Skin of body (tissue), 2 donors: ENCODE measurements around the gene LRRC18. TPM values are rescaled to one million over a fixed set of nuclear protein-coding genes. Genes with fewer than 3 reads are reported as not detected.

Source experiments
- DNase-seq: peaks from one replicate; lab custom pipeline; 2025; lab: John Stamatoyannopoulos, UW
- total RNA-seq: library from RNA; depleted of rRNA; stranded (reverse); fragments of >200 nt; gene quantifications from one replicate; pipeline ENCODE4 v1.2.3, GENCODE V29; 2014

LRRC18 gene
- total RNA-seq, 1 donor from 2014 or later, result 0.39 TPM

DNA sequence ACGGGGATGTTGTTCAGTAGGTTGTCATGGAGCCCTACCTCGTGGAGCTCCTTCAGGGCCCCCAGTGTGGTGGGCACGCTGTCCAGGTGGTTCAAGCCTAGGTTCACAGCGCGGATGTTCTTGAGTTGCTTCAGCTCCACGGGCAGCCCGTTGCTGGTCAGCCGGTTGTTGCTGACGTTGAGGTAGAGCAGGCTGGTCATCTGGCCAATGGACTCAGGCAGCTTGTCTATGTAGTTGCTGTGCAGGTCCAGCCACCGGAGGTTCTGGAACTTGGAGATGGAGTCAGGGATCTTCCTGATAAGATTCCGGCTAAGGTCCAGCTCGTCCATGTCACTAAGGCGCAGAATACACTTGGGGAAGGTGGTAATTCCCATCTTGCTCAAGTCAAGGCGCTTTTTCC lies 26.0 kb downstream of the LRRC18 start:
- no peak for DNase-seq

DNA sequence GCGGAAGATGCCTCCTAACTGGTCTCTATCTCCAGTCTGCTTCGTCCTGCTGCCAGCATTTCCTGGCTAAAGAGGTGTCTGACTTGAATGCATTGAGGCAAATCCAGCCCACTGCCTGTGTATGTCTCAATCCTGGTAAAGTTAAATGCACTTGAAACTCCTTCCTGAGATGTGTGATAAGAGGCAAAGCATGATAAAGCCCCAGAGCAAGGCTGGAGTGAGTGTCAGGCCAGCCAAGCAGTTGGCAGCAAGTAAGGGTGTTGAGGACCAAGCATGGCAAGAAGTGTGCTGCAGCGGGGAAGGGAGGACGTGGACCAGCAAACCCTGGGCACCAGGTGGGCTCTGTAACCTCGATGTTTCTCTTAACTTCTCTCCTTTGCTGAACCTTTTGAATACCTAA lies 29.1 kb downstream of the LRRC18 start:
- no peak for DNase-seq

DNA sequence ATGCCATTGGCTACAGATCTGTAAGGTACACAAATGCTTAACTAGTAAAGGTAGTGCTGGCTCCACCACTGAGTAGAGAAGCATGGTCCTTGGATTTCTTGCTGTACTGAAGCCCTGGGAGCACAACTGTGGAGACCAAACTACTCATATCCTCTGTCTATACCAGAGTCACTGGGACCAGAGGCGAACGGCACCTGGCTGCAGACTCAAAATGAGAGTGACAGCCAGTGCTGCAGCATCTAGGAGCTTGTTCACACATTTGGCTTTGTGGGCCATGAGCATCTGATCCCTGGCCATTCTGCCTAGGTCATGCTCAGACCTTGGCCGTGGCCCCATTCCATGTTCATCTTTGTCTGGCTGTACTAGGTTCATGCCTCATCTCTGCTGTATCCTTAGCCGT lies 31.9 kb downstream of the LRRC18 start:
- no peak for DNase-seq

DNA sequence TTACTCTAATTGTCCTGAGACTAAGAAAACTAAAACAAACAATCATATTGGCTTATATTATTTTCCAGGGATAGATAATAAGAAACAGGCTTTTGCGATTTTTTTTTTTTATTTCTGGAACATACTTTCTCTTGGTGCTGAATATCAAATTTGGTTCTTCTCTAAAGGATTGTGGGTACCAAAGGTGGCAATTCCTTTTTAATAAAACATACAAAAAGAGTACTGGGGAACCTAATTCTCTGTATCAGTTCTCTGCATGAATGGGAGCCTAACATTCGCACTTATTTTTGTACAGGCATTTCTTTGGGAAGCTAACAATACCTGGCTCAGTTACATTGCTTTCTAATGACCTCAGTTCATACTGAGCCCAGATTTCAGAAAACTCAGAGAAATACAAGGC lies 32.8 kb downstream of the LRRC18 start:
- peak; percentile 33 for DNase-seq

DNA sequence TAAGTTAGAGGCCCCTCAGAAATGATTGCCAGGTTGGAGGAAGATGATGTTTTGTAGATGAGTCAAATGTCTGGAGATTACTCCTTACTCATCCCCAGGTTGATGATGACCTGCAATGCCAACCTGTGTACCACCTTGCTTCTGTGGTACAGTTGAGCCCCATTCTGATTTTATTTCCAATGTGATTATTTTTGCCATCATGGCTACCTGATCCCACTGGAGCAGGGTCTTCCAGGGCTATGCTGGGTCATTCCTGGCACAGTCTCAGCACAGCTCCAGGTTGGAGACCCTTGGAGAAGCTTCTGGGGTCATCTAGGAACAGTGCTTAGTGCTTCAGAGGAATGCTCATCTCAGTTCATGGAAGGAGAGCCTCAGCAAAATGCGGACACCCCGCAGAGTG lies 34.3 kb downstream of the LRRC18 start:
- DNase-seq, result no peak

DNA sequence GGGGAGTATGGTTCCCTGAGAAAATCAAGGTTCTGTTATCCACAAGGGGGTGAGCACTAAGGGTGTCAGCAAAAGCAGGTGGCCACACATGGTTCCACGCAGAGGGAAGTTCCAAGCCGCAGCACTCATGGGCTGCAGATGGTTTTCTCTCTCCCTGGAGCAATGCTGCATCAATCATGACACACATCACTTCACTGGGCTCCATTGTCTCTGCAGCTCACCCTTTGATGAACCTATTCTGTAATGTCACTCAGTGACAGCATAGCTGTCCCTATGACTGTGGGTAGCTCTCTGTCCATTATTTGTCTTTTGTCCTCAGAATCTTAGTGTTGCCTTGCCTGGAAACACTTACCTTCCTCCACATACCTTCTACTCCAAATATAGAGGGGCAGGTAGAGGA lies 34.8 kb downstream of the LRRC18 start:
- peak; percentile 17 for DNase-seq

DNA sequence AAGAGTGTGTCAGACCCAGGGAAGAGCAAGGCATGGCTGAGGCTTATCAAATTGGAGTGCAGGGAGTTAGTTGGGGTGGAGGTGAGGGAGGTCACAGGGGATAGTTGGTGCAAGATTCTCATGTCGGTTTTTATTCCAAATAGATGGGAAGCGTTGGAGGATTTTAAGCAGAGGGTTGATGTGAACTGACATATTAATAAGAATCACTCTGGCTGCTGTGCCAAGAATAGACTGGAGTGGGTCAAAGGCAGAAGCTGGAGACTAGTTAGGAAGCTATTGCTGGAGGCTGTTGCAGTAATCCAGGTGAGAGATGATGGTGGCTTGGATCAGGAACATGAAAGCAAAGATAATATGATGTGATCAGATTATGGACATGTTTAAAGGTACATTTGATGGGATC lies 36.5 kb downstream of the LRRC18 start:
- no peak for DNase-seq

DNA sequence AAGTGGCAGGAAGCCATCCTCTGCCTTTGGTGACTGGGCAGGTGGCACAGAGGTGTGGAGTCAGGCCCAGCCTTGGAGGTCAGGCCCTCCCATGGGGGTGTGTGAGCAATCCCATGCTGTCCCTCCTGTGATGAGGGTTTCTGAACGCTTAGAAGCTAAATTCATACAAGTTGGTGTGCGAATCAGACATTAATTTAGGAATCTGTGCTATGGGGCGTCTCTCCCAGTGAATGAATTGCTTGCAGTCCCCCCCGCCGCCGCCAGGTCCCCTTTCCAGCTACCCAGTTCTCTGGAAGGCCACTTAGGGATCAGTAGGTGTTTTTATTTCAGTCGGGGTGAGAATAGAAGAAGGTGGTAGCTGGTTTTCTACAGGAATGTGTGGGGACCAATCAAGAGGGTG lies 37.5 kb downstream of the LRRC18 start:
- no peak for DNase-seq

DNA sequence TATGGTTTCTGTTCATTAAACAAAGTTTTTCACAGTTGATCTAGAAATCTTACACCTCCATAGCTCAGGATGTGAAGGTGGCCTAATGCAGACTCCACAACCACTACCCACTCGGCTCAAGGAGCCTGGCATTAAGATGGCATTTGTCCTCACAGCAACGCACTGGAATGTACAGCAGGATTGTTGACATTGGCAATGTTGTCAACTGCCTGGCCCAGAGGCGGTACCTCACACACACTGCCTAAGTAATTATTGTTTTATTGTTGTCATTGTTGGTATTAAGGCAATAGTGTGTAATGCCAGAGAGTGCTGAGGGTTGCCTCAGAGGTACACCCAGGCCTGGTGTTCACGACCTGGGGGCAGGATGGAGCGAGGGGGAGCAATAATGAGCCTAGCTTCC lies 38.3 kb downstream of the LRRC18 start:
- no peak for DNase-seq

DNA sequence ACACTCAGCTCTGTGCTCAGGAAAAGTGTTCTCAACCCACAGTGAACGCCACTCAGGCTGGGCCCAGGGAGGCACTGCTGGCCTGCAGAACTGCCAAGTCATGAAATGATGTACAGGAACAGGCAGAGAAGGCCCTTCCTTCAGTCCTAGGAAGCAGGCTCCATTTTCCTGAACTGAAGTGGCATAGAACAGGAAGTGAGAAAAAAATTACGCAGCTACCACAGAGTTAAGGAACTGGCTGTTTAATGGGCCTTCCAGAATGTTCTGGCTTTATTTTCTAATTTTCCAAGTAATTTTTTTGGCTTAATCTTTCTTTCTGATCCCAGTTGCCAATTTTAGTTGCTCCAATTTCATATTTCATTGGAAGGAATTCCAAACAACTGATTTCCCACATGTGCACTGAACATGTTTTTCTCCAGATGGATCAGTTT lies 39.3 kb downstream of the LRRC18 start:
- peak; percentile 88 for DNase-seq

DNA sequence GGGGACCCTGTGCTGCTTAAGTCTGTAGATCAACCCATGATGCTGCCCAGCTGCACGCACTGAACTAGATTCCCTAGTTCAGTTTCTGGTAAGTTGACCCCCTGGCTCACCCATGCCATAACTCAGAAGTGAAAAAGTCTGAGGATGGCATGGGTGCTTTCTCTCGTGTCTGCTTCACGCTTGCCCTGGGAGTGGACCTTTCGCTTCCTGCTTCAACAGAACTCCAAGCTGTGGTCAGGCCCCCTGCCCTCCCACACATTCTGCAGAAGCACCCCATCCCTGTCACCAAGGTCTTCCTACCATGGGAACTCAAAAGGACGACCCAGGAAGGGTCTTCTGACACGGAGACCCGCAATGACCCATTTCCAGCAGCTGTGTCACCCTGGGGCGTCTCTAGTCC lies 39.9 kb downstream of the LRRC18 start:
- DNase-seq, result no peak

DNA sequence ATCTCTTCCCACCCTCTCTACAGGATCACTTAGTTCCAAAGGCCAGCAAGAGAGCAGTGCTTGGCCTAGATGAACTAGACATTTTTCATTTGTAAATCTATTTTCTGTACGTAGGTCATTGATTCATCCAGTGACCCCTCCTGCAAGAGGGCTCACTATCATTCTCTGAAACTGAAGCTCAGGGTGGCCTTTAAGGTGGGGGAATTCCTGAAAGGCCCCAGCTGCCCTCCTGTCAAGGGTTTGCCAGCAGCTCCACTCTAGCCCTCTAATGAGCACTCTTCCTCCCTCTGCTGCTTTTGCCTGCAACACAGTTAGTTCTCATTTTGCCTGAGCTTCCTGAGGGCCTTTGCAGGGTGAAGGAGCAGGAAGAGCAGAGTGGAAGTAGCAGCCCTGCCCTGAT lies 41.2 kb downstream of the LRRC18 start:
- no peak for DNase-seq

DNA sequence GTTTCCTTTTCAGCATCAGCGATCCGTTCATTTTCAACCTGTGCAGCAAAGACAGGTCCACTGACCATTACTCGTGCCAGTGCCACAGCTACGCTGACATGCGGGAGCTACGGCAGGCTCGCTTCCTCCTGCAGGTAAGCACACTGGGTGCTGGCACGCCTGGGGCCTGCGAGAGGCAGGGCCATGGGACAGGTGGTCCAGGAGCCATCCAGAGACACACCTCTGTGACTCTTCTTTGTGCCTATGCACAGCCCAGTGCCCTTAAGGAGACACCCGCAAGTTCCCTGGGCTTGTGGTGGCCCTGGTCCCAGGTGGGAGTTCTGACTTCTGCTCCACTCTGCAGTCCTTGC lies 42.2 kb downstream of the LRRC18 start:
- DNase-seq, result no peak

DNA sequence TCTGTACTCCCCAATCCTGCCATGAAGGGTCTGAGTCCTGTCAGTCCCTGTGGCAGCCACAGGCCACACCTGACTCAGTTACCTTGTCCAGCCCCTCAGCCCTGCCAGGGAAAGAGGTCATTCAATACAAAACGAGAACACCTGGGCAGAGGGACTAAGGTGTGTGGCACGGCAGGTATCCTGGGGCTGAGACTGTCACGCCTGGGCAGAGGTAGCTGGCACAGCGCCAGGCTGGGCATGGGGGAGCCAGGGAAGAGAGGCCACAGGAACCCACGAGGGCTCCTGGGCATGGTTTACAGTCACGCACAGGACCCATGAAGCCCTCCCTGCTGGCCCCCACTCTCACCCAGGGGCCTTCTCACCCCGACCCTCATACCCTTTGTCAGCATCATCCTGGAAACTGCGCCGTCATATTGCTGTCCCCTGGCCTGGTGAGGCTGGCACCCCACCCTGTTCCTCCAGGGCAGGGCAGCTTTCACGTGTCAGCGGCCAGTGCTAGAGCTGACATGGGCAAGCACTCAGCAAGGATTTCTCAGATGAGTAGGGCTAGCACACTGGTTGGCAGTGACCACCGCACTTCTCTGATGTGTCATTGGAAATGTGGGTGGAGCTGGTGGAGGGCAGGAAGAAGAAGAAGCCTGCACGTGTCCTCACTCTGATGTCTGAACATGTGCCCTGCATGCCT lies 42.7 kb downstream of the LRRC18 start:
- DNase-seq, result no peak

DNA sequence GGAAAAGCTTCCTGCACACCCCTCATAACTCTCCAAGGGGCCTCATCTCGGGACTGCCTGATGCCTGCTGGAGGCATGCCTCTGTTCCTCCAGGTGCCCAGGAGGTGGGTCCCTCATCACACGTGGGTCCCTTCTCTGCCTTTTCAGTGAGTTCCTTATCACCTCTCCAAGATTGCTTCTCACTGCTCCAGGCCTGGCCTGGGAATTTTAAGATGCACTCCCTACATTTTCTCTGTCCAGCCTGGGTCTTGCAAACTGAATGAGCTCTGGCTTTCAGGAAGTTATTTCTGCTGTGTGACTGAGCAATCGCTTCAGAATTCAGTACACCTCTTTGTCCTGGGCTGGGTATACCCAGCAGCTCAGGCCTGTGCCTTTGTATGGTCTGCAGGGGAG lies 43.8 kb downstream of the LRRC18 start:
- DNase-seq, result peak; percentile 19

DNA sequence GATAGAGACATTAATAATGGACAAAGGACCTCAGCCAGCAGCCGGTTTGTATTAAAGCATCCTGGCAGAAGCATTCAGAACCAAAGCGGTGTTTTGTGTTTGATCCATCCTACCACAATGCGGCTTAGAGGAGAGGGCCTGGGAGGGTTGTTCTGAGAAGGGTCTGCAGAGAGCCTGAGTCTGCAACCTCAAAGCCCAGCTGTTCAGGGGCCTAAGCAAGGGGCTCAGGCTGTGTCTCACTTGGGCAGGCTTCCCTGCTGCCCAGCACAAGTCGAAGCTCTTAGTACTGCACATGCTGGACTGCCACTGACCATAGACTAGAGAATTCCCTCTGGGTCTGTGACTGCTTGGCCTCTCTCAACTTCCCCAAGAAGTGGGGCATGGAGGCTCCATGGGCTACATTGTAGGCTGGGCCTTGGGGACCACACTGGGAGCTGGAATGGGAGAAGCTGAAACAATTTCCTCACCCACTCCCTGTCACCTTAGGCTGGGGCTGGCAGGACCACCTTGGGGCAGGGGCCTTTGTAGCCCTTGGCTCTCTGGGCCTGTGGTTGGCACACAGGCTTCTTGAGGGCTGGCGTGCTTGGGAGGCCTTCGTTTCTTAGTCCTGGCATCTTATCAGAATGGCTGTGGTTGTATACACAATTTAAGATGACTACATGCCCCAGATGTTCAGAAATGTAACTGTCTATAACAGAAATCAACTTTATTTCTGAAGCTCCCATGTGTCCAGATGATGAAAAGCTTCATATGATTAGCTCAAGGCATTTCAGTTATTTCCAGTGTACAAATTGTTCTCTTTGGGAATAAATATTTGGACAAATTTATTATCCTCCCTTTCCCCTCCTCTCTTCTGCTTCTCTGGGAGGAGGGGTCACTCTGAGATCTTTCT lies 44.5 kb downstream of the LRRC18 start:
- DNase-seq, result peak; percentile 46

DNA sequence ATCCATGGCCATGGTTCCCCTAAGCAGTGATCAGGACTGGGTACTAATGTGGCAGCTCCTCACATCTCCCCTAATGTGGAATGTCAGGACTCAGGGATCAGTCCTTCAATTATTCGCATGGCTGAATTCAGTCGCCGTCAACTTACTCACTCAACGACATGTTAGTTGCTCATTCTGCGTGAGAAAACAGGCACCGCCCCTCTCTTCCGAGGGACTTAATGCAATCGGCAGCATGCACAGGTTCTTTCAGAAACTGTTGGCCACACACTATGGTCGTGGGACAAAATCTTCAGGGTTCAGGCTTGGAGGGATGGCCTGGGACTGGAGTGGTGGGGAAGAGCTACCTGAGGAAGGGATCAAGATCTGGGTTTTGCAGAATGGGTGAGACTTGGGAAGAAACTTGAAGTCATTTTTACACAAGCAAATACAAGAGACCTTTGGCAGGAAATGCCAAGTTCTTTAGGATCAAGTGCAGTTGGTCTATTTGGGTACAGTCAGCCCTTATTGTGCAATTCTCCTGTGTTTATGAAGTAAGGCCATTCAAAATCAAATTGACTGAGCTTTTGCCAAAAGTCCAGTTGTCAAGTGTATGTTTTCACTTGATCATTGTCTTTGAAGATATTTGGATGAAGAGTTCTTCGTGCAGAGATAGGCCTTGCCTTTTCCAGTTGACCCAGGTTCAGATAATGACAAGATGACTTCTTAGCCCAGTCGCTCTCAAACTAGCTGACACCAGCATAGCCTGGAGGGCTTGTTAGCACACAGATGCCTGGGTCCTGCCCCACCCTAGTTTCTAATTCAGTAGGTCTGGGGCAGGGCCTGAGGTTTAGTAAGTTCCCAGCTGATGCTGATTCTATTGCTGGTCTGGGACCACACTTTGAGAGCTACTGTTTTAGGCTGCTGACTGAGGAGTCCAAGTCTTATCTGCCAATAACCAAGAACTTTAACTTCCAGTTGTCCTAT lies 48.5 kb downstream of the LRRC18 start:
- DNase-seq, result no peak

DNA sequence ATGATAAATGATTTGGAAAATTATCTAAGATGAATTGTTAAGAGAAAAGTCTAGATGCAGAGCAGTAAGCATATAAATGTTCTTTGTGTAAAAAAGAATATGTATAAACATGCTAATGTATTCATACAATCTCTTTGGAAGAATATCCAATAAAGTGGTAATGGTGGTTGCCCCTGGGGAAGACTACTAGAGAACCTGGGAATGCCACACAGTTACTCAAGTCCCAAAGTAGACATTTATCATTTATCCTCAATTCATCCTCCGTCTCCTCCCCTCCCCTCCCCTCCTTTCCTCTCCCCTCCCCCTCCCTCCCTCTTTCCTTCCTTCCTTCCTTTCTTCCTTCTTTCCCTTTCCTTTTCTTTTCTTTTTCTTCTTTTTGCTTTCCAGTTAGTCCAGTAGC lies 51.7 kb downstream of the LRRC18 start:
- no peak for DNase-seq

DNA sequence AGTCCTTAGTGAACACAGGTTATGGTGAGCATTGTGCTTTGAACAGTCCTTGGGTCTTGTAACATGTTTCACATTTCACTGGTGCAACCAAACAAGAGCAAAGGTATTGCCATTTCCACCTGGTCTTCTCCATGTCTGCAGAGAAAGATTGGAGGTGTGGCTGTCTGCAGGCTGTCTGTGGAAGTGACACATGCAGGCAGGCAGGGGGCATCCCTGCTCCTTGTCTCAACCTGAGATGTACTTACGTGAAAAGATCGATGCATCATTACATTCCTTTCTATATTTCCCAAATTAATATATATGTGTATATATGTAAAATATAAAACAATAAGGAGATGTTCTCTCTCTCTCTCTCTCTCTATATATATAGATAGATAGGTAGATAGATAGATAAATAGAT lies 54.3 kb downstream of the LRRC18 start:
- DNase-seq, result peak; percentile 6

DNA sequence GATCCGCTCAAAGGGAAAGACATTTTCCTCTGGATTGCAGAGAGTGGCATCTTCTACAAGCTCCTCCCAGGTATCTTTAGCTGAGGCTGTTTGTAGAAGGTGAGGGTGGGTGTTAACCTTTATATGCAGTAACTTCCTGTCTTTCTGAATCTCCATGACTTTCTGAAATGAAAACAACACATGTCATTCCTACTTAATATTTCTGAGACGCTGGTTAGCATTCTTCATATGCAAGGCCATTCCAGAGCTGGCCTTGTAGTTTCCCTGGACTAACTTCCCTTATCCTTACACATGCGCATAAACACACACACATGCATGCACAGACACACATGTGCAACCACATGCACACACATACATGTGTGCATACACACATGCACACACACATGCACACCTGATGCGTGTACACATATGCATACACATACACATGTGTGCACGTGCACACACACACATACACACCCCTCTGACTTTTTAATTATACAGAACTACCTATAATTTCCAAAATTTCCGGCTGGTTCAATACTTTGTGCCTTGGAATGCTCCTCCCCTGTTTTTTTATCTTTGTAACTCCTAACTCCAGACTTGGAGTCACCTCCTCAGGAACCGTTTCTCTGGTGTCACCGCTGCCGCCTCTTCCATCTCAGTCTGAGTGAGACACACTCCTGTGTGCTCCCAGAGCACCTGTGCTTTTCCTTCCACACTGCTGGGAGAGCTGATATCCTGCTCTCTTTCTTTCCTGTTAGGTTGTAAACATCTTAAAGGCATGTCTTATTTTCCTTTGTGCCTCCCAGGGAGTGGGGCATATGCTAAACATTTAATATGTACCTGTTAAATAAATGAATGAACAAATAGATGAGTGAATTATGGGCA lies 55.2 kb downstream of the LRRC18 start:
- no peak for DNase-seq

DNA sequence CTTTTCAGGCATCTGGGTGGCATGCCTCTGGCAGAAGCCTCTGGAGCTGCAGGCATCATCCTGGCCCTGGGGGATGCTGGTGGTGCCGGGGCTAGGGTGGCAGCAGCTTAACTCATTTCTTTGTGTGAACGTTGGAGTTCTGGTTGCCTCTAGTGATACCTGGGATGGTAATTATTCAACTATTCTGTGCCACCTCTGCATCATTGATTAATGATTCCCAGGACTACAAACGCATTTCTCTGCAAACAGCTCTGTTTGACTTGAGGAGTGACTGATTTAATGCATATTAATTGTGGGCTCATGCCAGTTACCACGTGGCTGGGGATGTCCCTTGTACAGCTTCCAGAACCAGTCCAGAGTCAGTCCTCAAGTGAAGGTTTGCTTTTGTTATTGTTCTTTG lies 55.9 kb downstream of the LRRC18 start:
- no peak for DNase-seq
